ENCODE results near the gene SYNE2.

SYNE2 gene

DNA sequence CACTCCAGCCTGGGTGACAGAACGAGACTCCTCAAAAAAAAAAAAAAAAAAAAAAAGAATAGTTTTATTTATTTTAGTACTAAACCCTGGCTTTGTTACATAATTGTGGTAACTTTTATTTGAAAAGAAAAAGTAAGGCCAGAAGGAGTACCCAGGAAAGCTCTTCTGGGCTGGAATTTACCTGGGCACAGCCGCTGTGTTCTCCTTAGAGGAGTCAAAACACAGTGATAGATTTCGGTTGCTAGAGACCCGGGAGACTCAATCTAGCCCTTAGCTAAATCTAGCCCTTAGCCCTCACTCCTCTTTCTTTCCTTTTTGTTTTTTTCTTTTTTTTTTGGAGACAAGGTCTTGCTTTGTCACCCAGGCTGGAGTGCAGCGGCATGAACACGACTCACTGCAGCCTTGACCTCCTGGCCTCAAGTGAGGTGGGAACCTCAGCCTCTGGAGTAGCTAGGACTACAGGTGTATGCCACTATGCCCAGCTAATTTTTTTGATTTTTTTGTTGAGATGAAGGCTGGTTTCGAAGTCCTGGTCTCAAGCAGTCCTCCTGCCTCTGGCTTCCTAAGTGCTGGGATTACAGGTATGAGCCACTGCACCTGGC lies 49.7 kb downstream of the SYNE2 start:
- TF ChIP-seq, protein P1, sequence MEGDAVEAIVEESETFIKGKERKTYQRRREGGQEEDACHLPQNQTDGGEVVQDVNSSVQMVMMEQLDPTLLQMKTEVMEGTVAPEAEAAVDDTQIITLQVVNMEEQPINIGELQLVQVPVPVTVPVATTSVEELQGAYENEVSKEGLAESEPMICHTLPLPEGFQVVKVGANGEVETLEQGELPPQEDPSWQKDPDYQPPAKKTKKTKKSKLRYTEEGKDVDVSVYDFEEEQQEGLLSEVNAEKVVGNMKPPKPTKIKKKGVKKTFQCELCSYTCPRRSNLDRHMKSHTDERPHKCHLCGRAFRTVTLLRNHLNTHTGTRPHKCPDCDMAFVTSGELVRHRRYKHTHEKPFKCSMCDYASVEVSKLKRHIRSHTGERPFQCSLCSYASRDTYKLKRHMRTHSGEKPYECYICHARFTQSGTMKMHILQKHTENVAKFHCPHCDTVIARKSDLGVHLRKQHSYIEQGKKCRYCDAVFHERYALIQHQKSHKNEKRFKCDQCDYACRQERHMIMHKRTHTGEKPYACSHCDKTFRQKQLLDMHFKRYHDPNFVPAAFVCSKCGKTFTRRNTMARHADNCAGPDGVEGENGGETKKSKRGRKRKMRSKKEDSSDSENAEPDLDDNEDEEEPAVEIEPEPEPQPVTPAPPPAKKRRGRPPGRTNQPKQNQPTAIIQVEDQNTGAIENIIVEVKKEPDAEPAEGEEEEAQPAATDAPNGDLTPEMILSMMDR (IDR thresholded peaks at IDR 0.05; ENCODE audit: insufficient read depth, low read depth, low read length, missing control alignments) = no peak
- no peak overlapping the region for H3K4me3 ChIP-seq (ENCODE audit: low read length)
- DNase-seq (ENCODE audit: low read depth) = no peak

DNA sequence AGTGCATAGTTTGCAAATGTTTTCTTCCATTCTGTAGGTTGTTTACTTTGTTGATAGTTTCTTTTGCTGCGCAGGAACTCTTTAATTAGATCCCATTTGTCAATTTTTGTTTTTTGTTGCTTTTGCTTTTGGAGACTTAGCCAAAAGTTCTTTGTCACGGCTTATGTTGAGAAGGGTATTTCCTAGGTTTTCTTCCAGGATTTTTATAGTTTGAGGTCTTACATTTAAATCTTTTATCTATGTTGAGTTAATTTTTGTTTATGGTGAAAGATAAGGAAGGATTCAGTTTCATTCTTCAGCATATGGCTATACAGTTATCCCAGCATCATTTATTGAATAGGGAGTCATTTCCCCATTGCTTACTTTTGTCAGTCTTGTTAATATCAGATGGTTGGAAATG lies 51.9 kb downstream of the SYNE2 start:
- no peak for DNase-seq (ENCODE audit: low read depth)
- TF ChIP-seq, protein P1 (IDR thresholded peaks at IDR 0.05; ENCODE audit: insufficient read depth, low read depth, low read length, missing control alignments) = no peak
- no peak overlapping the region for H3K4me3 ChIP-seq (ENCODE audit: low read length)

GRCh38 chr14:63905370-63905769 lies 52.6 kb downstream of the SYNE2 start:
- H3K4me3 ChIP-seq (ENCODE audit: low read length) = no peak overlapping the region
- TF ChIP-seq, protein P1 (IDR thresholded peaks at IDR 0.05; ENCODE audit: insufficient read depth, low read depth, low read length, missing control alignments) = no peak
- DNase-seq (ENCODE audit: low read depth) = no peak

DNA sequence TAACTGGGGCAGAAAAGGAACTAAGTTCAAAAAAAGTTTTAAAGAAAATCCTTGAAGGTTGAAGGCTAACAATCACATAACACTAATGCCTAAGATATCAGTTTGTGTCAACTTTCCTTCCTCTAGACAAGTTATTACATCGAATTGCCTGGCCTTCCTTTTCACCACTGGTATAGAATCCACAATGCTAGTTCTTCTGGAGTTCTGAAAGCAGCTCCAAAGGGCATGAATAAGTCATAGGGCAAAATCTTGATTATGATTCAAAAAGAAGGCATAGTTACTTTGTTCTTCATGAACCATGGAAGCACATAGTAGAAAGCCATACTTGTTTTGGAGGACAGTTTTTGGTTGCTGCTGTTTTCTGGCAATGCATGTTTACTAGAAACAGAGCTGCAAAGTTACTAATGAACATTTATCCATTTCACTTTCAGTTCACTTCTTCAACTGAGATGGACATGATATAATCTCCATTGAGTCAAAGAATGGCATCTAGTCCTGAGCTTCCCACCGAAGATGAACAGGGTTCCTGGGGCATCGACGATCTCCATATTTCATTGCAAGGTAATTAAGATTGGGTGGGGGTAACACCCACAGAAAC lies 56.0 kb downstream of the SYNE2 start:
- TF ChIP-seq, protein P1 (IDR thresholded peaks at IDR 0.05; ENCODE audit: insufficient read depth, low read depth, low read length, missing control alignments) = no peak
- DNase-seq (ENCODE audit: low read depth) = no peak
- no peak overlapping the region for H3K4me3 ChIP-seq (ENCODE audit: low read length)

DNA sequence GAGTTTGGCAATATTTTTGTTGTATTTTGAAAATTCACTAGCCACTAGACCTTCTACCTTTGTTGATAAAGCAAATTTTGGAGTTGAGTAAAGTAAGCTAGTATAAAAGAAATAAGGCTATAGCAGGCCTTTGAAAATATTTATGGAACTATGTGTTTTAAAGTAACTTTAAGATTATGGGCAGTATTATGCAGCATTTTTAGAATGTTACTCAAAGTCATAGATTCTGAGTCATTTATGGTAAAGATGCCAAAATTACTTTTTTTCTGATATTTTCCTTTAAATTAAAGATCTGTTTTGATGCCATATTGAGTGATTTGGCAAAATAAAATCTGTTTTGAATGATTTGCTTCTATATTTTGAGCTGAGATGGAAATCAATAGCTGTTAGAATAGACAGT lies 57.2 kb downstream of the SYNE2 start:
- no peak for DNase-seq (ENCODE audit: low read depth)
- TF ChIP-seq, protein P1 (IDR thresholded peaks at IDR 0.05; ENCODE audit: insufficient read depth, low read depth, low read length, missing control alignments) = no peak
- H3K4me3 ChIP-seq (ENCODE audit: low read length) = no peak overlapping the region

DNA sequence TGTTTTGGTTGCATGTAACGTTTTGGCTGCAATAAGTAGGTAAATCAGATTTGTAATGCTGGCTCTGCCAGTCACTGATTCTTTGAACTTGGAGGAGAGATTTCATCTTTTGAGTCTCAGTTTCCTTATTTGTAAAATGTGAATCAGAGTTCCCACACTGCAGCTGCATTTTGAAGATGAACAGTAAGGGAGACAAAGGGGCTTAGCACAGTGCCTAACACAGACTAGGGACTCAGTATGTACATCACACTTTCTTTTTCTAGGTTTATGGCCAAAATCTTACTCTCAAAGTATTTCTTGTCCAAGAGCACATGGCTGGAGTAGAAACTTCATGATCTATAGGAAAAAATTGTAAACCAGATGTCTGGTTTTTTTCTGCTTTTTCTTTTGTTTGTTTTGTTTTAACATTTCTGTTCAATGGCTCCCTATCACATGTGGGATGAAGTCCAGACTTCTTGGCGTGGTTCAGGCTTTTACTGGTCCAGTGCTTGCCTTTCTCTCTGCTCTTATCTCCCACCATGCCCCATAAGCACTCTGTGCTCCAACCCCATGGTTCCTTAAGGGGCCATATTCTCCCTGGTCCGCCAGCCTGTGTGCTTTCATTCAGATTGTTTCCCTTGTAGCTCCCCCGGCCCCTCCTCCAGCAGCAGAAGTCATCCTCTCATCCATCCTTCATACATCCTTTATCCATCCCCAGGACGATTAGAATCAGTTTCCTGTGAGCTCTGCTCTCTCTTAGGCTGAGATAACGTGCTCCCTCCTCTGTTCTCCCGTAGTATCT lies 58.0 kb downstream of the SYNE2 start:
- DNase-seq (ENCODE audit: low read depth) = no peak
- no peak overlapping the region for H3K4me3 ChIP-seq (ENCODE audit: low read length)
- TF ChIP-seq, protein P1 (IDR thresholded peaks at IDR 0.05; ENCODE audit: insufficient read depth, low read depth, low read length, missing control alignments) = no peak

All from epithelial cell of esophagus (primary cell).